Sigmoid colon (tissue), 4 donors: Measurements from ENCODE around the gene CYP2E1.

Experiments
- CTCF ChIP-seq, 4 experiments: fragments of 450-650 bp in 3 of 4; fragments of 200-600 bp in 1 of 4; IDR thresholded peaks; one replicate each; pipeline ENCODE4 v1.5.1; 2016 to 2019; ENCODE audit warnings: antibody characterized with exemption in 4 of 4, mild to moderate bottlenecking in 3 of 4, moderate library complexity in 2 of 4
- EP300 ChIP-seq, 4 donors: sonication (generic); formaldehyde crosslinking; IDR thresholded peaks; one replicate each; pipeline ENCODE4 v1.6.1; 2017; ENCODE audit warnings: antibody characterized with exemption in 4 of 4
- POLR2A ChIP-seq, 2 donors: fragments of 450-650 bp; IDR thresholded peaks; one replicate each; pipeline ENCODE4 v1.6.1; 2016; ENCODE audit warnings: antibody characterized with exemption in 2 of 2, mild to moderate bottlenecking in 2 of 2, moderate library complexity in 2 of 2
- POLR2AphosphoS5 ChIP-seq, 4 donors: sonication (generic); formaldehyde crosslinking; IDR thresholded peaks; one replicate each; pipeline ENCODE4 v1.6.1; 2017; ENCODE audit warnings: antibody characterized with exemption in 4 of 4

- TF ChIP-seq EP300 (IDR thresholded peaks at IDR 0.05) (no peak), CTCF (IDR thresholded peaks at IDR 0.05) (no peak), POLR2AphosphoS5 (IDR thresholded peaks at IDR 0.05) (no peak), POLR2A (IDR thresholded peaks at IDR 0.05) (no peak)
These were observed 28.4 kb downstream of the CYP2E1 start for GRCh38 chr10:133555521-133555920.
